Body of pancreas (tissue), 4 donors: ENCODE results near the gene SHLD1. TPM values are rescaled to one million over a fixed set of nuclear protein-coding genes. Genes with fewer than 3 reads are reported as not detected.

ENCODE experiments used
- ATAC-seq: fragments of 150-250 bp; one replicate; pipeline ENCODE4 v1.9.1; 2016
- DNase-seq, 4 donors: peaks; one replicate each; pipeline ENCODE4 v3.0.0-alpha.2; 2019
- H3K27ac ChIP-seq, 4 donors: fragments of 200-600 bp; sonication (generic); 1 replicate in 3 of 4; 2 replicates in 1 of 4; pipeline versions ENCODE4 v1.5.1 to v1.6.1; 2016 to 2019; ENCODE audit warnings: mild to moderate bottlenecking in 1 of 4, mixed read lengths in 1 of 4, moderate library complexity in 1 of 4
- H3K27me3 ChIP-seq, 2 donors: fragments of 200-600 bp; sonication (generic); one replicate each; pipeline ENCODE4 v1.6.0; 2016; ENCODE audit warnings: mild to moderate bottlenecking in 1 of 2
- H3K36me3 ChIP-seq, 2 donors: fragments of 200-600 bp; sonication (generic); replicated peaks in 1 of 2; 2 replicates each; pipeline ENCODE4 v1.5.1; 2016; ENCODE audit warnings: low read depth in 2 of 2; ENCODE audit not compliant: insufficient read depth in 1 of 2
- H3K4me1 ChIP-seq: fragments of 200-600 bp; sonication (generic); one replicate; pipeline ENCODE4 v1.6.0; 2016
- H3K4me3 ChIP-seq, 2 donors: fragments of 200-600 bp; sonication (generic); 1 replicate in 1 of 2; 2 replicates in 1 of 2; pipeline ENCODE4 v1.5.1; 2016 to 2019
- H3K9me3 ChIP-seq, 3 donors: fragments of 200-600 bp; sonication (generic); 1 replicate in 2 of 3; 2 replicates in 1 of 3; pipeline ENCODE4 v1.5.1; 2016
- POLR2A ChIP-seq, 3 donors: fragments of 450-650 bp; IDR thresholded peaks; one replicate each; pipeline ENCODE4 v1.6.1; 2016; ENCODE audit warnings: antibody characterized with exemption in 3 of 3, mild to moderate bottlenecking in 2 of 3
- WGBS, 2 donors: methylation state at CpG; one replicate each; pipeline ENCODE4 v1.1.5; 2017; 5-methylcytosine and 5-hydroxymethylcytosine counted together
- intact Hi-C: fragments of 100-400 bp; cut with DNase I; formaldehyde crosslinking; loops from one replicate; pipeline ENCODE4 v1.15.1; 2023
- total RNA-seq, 2 donors: library from RNA; depleted of rRNA; stranded (reverse); fragments of >200 nt; gene quantifications; one replicate each; pipeline ENCODE4 v1.1.0, GENCODE V29; 2016
- TF ChIP-seq, protein P1 (sequence below), 7 experiments: fragments of 450-650 bp in 4 of 7; fragments of 200-600 bp in 3 of 7; sonication (generic) in 3 of 7; IDR thresholded peaks; one replicate each; pipeline ENCODE4 v1.5.1; 2016 to 2019; ENCODE audit warnings: antibody characterized with exemption in 7 of 7

The SHLD1 gene
- total RNA-seq, 2 donors from 2014 or later = 1.8 TPM; not detected in 1

DNA sequence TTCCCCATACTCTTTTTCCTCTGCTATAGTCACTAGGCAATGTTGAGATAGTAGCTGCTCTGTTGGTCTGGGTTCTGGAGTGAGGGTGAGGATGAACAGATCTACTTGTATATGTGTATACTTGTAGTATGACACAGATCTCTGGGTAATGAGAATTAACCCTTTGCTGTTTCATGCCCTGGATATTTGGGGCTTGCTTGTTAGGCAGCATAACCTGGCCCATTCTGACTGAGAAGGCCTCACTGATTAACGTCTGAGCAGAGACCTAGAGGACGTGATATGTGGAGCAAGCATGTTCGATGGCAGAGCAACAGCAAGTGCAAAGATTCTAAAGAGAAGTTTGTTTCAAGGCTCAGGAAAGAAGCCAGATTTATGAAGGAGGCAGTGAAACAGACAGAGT, 105.7 kb downstream of the SHLD1 start:
- TF ChIP-seq POLR2A (IDR thresholded peaks at IDR 0.05) = no peak
- no peaks in the 10 kb centered on the region for H3K4me1 ChIP-seq
- WGBS, 2 donors = 92 to 93% methylated on average over 3 of the region's 3 CpGs
- ATAC-seq (no peak), DNase-seq (no peak)
- no peak overlapping the region for H3K27ac ChIP-seq
- H3K9me3 ChIP-seq = no peaks in the 10 kb centered on the region
- intact Hi-C loops = no loop called here
- no peak overlapping the region for H3K4me3 ChIP-seq
- H3K36me3 ChIP-seq = no peaks in the 10 kb centered on the region
- no peaks in the 10 kb centered on the region for H3K27me3 ChIP-seq

DNA sequence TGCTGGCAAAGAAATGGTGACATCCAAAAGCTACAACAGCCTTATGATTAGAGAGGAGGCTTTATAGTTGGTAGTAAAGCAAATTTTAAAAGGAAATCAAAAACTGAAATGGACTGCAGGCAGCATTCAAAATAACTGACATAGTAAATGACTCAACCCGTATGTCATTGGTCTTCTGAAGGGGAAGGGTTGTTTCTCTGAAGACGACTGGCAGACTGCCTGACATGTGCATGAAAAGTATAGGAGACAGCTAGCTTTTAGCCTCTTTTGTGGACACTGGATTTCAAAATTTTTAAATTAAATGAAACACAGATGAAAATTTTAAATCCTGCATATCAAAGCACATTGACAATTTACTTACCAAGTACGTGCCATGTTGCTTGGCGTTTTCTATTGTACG, 109.4 kb downstream of the SHLD1 start:
- 78 to 81% methylated on average over 5 of the region's 5 CpGs for WGBS, 2 donors
- Histone ChIP-seq H3K9me3 (no peaks in the 10 kb centered on the region), H3K27me3 (no peaks in the 10 kb centered on the region), H3K4me3 (no peak overlapping the region), H3K36me3 (no peaks in the 10 kb centered on the region), H3K27ac (no peak overlapping the region), H3K4me1 (peaks cover 18% of the 10 kb centered on the region)
- intact Hi-C loops = no loop called here
- no peak for DNase-seq
- no peak for ATAC-seq
- TF ChIP-seq, protein P1, sequence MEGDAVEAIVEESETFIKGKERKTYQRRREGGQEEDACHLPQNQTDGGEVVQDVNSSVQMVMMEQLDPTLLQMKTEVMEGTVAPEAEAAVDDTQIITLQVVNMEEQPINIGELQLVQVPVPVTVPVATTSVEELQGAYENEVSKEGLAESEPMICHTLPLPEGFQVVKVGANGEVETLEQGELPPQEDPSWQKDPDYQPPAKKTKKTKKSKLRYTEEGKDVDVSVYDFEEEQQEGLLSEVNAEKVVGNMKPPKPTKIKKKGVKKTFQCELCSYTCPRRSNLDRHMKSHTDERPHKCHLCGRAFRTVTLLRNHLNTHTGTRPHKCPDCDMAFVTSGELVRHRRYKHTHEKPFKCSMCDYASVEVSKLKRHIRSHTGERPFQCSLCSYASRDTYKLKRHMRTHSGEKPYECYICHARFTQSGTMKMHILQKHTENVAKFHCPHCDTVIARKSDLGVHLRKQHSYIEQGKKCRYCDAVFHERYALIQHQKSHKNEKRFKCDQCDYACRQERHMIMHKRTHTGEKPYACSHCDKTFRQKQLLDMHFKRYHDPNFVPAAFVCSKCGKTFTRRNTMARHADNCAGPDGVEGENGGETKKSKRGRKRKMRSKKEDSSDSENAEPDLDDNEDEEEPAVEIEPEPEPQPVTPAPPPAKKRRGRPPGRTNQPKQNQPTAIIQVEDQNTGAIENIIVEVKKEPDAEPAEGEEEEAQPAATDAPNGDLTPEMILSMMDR (IDR thresholded peaks at IDR 0.05) = no peak
- no peak for TF ChIP-seq POLR2A (IDR thresholded peaks at IDR 0.05)

DNA sequence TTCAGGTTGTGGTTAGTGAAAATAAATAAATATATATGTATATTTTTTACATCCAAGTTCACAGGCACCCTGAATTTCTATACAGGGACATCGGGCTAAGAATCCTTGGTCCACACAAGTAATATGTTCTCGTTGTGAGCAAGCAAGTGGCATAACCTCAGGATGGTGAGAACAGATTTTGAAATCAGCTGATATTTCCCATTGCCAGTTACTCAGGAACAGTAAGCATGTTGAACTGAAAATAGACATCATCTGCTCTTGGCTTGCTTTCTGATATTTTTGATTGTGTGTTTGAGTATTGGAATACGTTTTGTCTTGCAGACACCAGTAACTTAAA, 112.5 kb downstream of the SHLD1 start:
- WGBS, 2 donors = 39 to 51% methylated on average over 3 of the region's 3 CpGs

DNA sequence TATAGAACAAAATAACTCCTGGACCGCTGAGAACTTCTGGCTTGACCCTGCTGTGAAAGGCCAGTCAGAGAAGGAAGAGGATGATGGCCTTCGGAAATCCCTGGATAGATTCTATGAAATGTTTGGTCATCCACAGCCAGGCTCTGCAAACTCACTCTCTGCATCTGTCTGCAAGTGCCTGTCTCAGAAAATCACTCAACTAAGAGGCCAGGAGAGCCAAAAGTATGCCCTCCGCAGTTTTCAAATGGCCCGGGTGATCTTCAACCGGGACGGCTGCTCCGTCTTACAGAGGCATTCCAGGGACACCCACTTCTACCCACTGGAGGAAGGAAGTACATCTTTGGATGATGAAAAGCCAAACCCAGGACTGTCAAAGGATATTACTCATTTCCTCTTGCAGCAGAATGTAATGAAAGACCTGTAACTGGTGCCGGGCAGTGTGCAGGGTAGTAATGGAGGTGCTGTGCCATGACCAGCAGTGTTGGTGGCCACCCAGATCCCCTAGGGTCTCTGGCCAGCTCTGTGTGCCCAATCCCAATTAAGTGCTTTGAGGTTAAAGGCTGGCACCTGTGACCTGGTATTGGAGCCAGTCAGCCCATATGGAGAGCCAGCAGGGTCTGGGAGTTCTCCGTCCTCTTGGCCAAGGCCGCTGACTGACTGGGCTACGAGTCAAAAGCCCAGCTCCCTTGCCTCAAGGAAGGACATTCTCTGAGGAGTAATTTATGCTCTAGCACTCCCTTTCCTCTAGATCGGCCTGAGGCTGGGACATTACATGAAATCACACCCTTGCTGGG, 113.0 kb downstream of the SHLD1 start:
- no peaks in the 10 kb centered on the region for H3K27me3 ChIP-seq
- WGBS, 2 donors = 58 to 66% methylated on average over 4 to 12 of the region's 12 CpGs
- no peak for TF ChIP-seq POLR2A (IDR thresholded peaks at IDR 0.05)
- TF ChIP-seq, protein P1 (IDR thresholded peaks at IDR 0.05) = no peak
- no peaks in the 10 kb centered on the region for H3K36me3 ChIP-seq
- H3K9me3 ChIP-seq = no peaks in the 10 kb centered on the region
- intact Hi-C loops = no loop called here
- peak; percentile 42 for ATAC-seq
- H3K4me3 ChIP-seq = no peak overlapping the region
- DNase-seq = peak; percentile 45 to 77 (median 67)
- peaks cover 37% of the 10 kb centered on the region for H3K4me1 ChIP-seq
- H3K27ac ChIP-seq = peak overlapping the region in 3 of 4 donors; percentile 0 to 57 (median 32)

More for the DNA sequence above, 112.5 kb downstream of the SHLD1 start:
- intact Hi-C loops = no loop called here
- TF ChIP-seq, protein P1 (IDR thresholded peaks at IDR 0.05) = no peak
- TF ChIP-seq POLR2A (IDR thresholded peaks at IDR 0.05) = no peak
- no peaks in the 10 kb centered on the region for H3K36me3 ChIP-seq
- H3K27me3 ChIP-seq = no peaks in the 10 kb centered on the region
- peaks cover 37% of the 10 kb centered on the region for H3K4me1 ChIP-seq
- H3K27ac ChIP-seq = no peak overlapping the region
- no peak for DNase-seq
- no peak for ATAC-seq
- no peaks in the 10 kb centered on the region for H3K9me3 ChIP-seq
- no peak overlapping the region for H3K4me3 ChIP-seq

DNA sequence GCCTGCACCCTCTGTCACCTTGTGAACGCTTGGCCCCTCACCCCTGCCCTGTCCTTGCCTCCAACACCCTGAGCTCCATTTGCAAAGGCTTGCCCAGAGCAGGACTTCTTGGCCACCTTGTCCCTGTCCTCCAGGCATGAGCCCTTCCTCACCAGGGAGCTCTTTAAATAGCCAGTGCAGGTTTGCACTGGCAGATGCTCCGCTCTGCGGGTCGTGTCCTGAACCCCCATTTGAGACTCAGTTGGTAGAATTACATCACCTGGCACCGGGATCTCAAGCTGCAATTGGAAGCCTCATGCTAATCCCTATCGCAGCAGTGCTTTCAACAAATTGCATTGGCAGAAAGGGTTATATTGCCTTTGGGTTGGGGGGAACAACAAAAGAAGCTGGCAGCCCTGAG, 114.2 kb downstream of the SHLD1 start:
- no peak for ATAC-seq
- TF ChIP-seq, protein P1 (IDR thresholded peaks at IDR 0.05) = no peak
- TF ChIP-seq POLR2A (IDR thresholded peaks at IDR 0.05) = no peak
- Histone ChIP-seq H3K4me3 (no peak overlapping the region), H3K36me3 (no peaks in the 10 kb centered on the region), H3K27me3 (no peaks in the 10 kb centered on the region), H3K27ac (peak overlapping the region; percentile 43 to 68 (median 60)), H3K4me1 (peaks cover 37% of the 10 kb centered on the region), H3K9me3 (no peaks in the 10 kb centered on the region)
- intact Hi-C loops = no loop called here
- WGBS, 2 donors = 81 to 87% methylated on average over 6 of the region's 6 CpGs
- no peak for DNase-seq
